ENCODE results near the gene KCNQ2.
A peak's percentile ranks its signal among the peaks of the same experiment; 100 is the strongest.

The KCNQ2 gene

DNA sequence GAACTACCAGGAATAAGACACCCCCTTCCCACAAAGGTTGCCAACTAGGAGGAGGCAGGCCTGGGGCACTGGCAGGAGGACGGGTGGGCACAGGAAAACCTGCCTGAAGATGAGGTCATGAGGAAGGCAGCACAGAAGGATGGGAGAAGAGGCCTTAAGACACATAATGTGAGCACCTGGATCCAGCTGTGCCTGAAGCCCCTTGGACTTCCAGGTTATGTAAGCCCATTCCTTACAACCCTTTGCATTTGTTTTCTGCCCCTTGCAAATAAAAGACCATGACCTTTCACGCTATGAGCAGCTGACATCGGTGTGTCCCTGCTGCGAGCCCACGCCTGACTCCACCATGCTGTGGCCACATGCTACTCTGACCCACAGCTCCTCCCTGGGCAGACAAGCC is 23.4 kb downstream of the KCNQ2 start:
- Histone ChIP-seq H2BK120ac (ENCODE audit: low read depth, low read length) (no peak overlapping the region), H3K4me1 (ENCODE audit: control insufficient read depth in 2 of 2, insufficient read depth in 1 of 2, low read depth in 1 of 2, low read length in 2 of 2) (peaks cover 10 to 32% of the 10 kb centered on the region in 2 donors), H4K8ac (ENCODE audit: low read depth, low read length) (no peak overlapping the region), H3K4me2 (ENCODE audit: insufficient read depth, low read length, poor library complexity, severe bottlenecking) (no peak overlapping the region), H3K27ac (replicated peaks; ENCODE audit: low read length) (no peak overlapping the region), H3K18ac (ENCODE audit: low read length) (no peak overlapping the region), H2AK5ac (ENCODE audit: low read depth, low read length) (peak overlapping the region; percentile 68), H3K23ac (ENCODE audit: low read depth, low read length, poor library complexity) (no peak overlapping the region), H3K4ac (ENCODE audit: low read length) (no peak overlapping the region), H2AFZ (ENCODE audit: low read length) (no peak overlapping the region), H2BK12ac (ENCODE audit: low read length) (no peak overlapping the region), H3K27me3 (ENCODE audit: control insufficient read depth in 3 of 3, insufficient read depth in 3 of 3, low read depth in 1 of 3, low read length in 3 of 3) (no peaks in the 10 kb centered on the region), H3K14ac (ENCODE audit: low read length) (peak overlapping the region; percentile 38), H3K4me3 (ENCODE audit: low read length in 2 of 2) (no peak overlapping the region), H2BK15ac (ENCODE audit: low read length) (no peak overlapping the region), H3K36me3 (replicated peaks in 1 of 2; ENCODE audit: control insufficient read depth in 2 of 2, insufficient read depth in 2 of 2, low read length in 2 of 2) (peaks cover 0 to 21% of the 10 kb centered on the region in 2 donors), H3K9ac (ENCODE audit: low read depth, low read length, poor library complexity) (peak overlapping the region; percentile 44), H3K9me3 (replicated peaks in 1 of 2; ENCODE audit: control insufficient read depth in 2 of 2, insufficient read depth in 1 of 2, low read depth in 1 of 2, low read length in 2 of 2) (peaks cover 0 to 3% of the 10 kb centered on the region in 2 donors), H3K79me1 (ENCODE audit: low read depth, low read length) (peaks cover 25% of the 10 kb centered on the region), H4K91ac (ENCODE audit: low read depth, low read length, poor library complexity) (no peak overlapping the region), H2BK5ac (ENCODE audit: low read length) (peak overlapping the region; percentile 87)
- DNase-seq (ENCODE audit: low spot score), result no peak
- WGBS, 2 donors (ENCODE audit: extremely low coverage in 2 of 2, insufficient read length in 2 of 2, insufficient replicate concordance in 1 of 2), result no CpG with 5 or more reads among the region's 5 CpGs

DNA sequence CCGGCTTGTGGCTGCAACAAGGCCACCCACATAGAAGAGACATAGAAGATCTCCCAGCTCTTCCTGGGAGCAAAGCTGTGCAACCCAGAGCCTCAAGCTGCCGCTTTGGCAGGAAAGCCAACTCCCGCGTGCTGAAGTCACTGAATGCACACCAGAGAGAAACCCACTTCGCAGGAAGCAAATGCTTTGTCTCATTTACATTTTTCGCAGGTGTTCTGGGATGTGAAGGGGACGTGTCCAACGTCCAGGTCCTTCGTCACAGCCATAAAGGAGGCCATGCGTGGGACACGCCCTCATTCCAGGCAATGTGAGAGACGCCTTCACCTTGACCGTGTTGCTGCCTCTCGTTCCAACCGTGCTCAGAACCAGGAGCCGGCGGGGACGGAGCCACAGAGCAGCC is 24.4 kb downstream of the KCNQ2 start:
- no peak overlapping the region for H2BK120ac ChIP-seq (ENCODE audit: low read depth, low read length)
- H4K91ac ChIP-seq (ENCODE audit: low read depth, low read length, poor library complexity), result no peak overlapping the region
- peak overlapping the region; percentile 48 for H3K18ac ChIP-seq (ENCODE audit: low read length)
- no peaks in the 10 kb centered on the region for H3K27me3 ChIP-seq (ENCODE audit: control insufficient read depth in 3 of 3, insufficient read depth in 3 of 3, low read depth in 1 of 3, low read length in 3 of 3)
- no CpG with 5 or more reads among the region's 18 CpGs for WGBS, 2 donors (ENCODE audit: extremely low coverage in 2 of 2, insufficient read length in 2 of 2, insufficient replicate concordance in 1 of 2)
- H3K4me3 ChIP-seq (ENCODE audit: low read length in 2 of 2), result peak overlapping the region in 1 of 2 donors; percentile 36
- H4K8ac ChIP-seq (ENCODE audit: low read depth, low read length), result no peak overlapping the region
- H3K79me1 ChIP-seq (ENCODE audit: low read depth, low read length), result peaks cover 26% of the 10 kb centered on the region
- H3K4ac ChIP-seq (ENCODE audit: low read length), result no peak overlapping the region
- H3K27ac ChIP-seq (replicated peaks; ENCODE audit: low read length), result no peak overlapping the region
- peaks cover 0 to 21% of the 10 kb centered on the region in 2 donors for H3K36me3 ChIP-seq (replicated peaks in 1 of 2; ENCODE audit: control insufficient read depth in 2 of 2, insufficient read depth in 2 of 2, low read length in 2 of 2)
- no peak overlapping the region for H2BK5ac ChIP-seq (ENCODE audit: low read length)
- peak overlapping the region; percentile 68 for H2AK5ac ChIP-seq (ENCODE audit: low read depth, low read length)
- no peak overlapping the region for H2BK12ac ChIP-seq (ENCODE audit: low read length)
- H3K4me1 ChIP-seq (ENCODE audit: control insufficient read depth in 2 of 2, insufficient read depth in 1 of 2, low read depth in 1 of 2, low read length in 2 of 2), result peaks cover 4 to 24% of the 10 kb centered on the region in 2 donors
- DNase-seq (ENCODE audit: low spot score), result no peak
- H3K14ac ChIP-seq (ENCODE audit: low read length), result no peak overlapping the region
- peak overlapping the region; percentile 85 for H3K23ac ChIP-seq (ENCODE audit: low read depth, low read length, poor library complexity)
- no peak overlapping the region for H2AFZ ChIP-seq (ENCODE audit: low read length)
- H2BK15ac ChIP-seq (ENCODE audit: low read length), result no peak overlapping the region
- H3K9me3 ChIP-seq (replicated peaks in 1 of 2; ENCODE audit: control insufficient read depth in 2 of 2, insufficient read depth in 1 of 2, low read depth in 1 of 2, low read length in 2 of 2), result peaks cover 0 to 3% of the 10 kb centered on the region in 2 donors
- peak overlapping the region; percentile 50 for H3K9ac ChIP-seq (ENCODE audit: low read depth, low read length, poor library complexity)
- no peak overlapping the region for H3K4me2 ChIP-seq (ENCODE audit: insufficient read depth, low read length, poor library complexity, severe bottlenecking)

DNA sequence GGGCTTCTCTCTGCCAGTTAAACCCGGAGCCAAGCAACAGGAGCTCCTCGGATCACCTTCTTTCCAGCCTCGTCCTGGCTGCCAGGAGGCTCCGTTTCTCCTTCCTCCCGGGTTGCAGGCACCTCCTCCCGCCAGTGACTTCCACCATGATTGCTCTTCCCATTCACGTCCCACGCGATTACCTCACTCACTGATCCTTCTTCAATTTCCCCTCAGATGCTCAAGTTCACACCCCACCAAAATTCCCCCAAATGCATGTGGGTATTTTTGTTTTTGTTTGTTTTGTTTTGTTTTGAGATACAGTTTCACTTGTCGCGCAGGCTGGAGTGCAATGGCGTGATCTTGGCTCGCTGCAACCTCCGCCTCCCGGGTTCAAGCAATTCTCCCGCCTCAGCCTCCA is 25.1 kb downstream of the KCNQ2 start:
- Histone ChIP-seq H3K18ac (ENCODE audit: low read length) (peak overlapping the region; percentile 64), H3K36me3 (replicated peaks in 1 of 2; ENCODE audit: control insufficient read depth in 2 of 2, insufficient read depth in 2 of 2, low read length in 2 of 2) (peaks cover 0 to 19% of the 10 kb centered on the region in 2 donors), H3K4me3 (ENCODE audit: low read length in 2 of 2) (no peak overlapping the region), H3K9ac (ENCODE audit: low read depth, low read length, poor library complexity) (peak overlapping the region; percentile 12), H3K14ac (ENCODE audit: low read length) (no peak overlapping the region), H3K27me3 (ENCODE audit: control insufficient read depth in 3 of 3, insufficient read depth in 3 of 3, low read depth in 1 of 3, low read length in 3 of 3) (no peaks in the 10 kb centered on the region), H3K4ac (ENCODE audit: low read length) (no peak overlapping the region), H3K9me3 (replicated peaks in 1 of 2; ENCODE audit: control insufficient read depth in 2 of 2, insufficient read depth in 1 of 2, low read depth in 1 of 2, low read length in 2 of 2) (peaks cover under 1 to 3% of the 10 kb centered on the region in 2 donors), H3K4me1 (ENCODE audit: control insufficient read depth in 2 of 2, insufficient read depth in 1 of 2, low read depth in 1 of 2, low read length in 2 of 2) (peaks cover 4 to 17% of the 10 kb centered on the region in 2 donors), H3K27ac (replicated peaks; ENCODE audit: low read length) (no peak overlapping the region), H2AFZ (ENCODE audit: low read length) (no peak overlapping the region), H3K23ac (ENCODE audit: low read depth, low read length, poor library complexity) (peak overlapping the region; percentile 43), H4K8ac (ENCODE audit: low read depth, low read length) (no peak overlapping the region), H2BK15ac (ENCODE audit: low read length) (no peak overlapping the region), H4K91ac (ENCODE audit: low read depth, low read length, poor library complexity) (no peak overlapping the region), H2BK12ac (ENCODE audit: low read length) (peak overlapping the region; percentile 22), H2BK5ac (ENCODE audit: low read length) (no peak overlapping the region), H3K4me2 (ENCODE audit: insufficient read depth, low read length, poor library complexity, severe bottlenecking) (no peak overlapping the region), H3K79me1 (ENCODE audit: low read depth, low read length) (peaks cover 32% of the 10 kb centered on the region), H2AK5ac (ENCODE audit: low read depth, low read length) (peak overlapping the region; percentile 70), H2BK120ac (ENCODE audit: low read depth, low read length) (no peak overlapping the region)
- DNase-seq (ENCODE audit: low spot score), result no peak
- no CpG with 5 or more reads among the region's 16 CpGs for WGBS, 2 donors (ENCODE audit: extremely low coverage in 2 of 2, insufficient read length in 2 of 2, insufficient replicate concordance in 1 of 2)

DNA sequence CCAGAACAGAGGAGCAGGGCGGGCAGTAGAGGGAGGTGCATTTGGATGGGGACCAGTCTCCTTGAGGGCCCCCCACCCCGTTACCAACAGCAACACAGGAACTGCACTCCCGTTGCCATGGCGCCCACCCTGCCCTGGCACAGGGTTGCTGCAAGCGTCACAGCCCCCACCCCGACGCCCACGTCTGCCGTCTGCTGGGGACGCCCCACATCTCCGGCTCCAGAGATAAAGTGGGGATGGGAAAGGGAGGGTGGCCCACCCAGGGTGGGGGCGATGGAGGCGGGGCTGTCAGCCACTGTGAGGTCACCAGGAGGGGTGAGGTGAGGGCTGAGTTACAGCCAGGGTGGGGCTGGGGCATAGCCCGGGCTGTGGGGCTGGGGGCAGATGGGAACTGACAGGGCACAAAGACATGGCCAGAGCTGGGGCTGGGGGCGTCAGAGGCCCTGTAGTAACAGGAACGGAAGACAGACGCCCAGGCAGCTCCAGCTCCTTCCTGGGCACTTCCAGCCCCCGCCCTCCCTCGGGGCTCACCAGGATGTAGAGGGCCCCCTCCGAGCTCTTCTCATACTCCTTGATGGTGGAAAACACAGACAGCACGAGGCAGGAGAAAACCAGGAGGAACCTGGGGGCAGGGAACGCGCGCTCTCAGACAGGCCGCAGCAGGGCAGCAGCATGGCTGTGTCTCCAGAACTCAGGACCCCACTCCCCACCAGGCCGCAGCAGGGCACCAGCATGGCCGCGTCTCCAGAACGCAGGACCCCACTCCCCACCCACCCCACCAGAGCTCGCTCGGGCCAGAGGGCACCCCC is 26.0 kb downstream of the KCNQ2 start:
- H3K27me3 ChIP-seq (ENCODE audit: control insufficient read depth in 3 of 3, insufficient read depth in 3 of 3, low read depth in 1 of 3, low read length in 3 of 3), result no peaks in the 10 kb centered on the region
- peak overlapping the region; percentile 43 for H3K23ac ChIP-seq (ENCODE audit: low read depth, low read length, poor library complexity)
- H3K27ac ChIP-seq (replicated peaks; ENCODE audit: low read length), result no peak overlapping the region
- WGBS, 2 donors (ENCODE audit: extremely low coverage in 2 of 2, insufficient read length in 2 of 2, insufficient replicate concordance in 1 of 2), result no CpG with 5 or more reads among the region's 31 CpGs
- H3K4me1 ChIP-seq (ENCODE audit: control insufficient read depth in 2 of 2, insufficient read depth in 1 of 2, low read depth in 1 of 2, low read length in 2 of 2), result peaks cover 4 to 17% of the 10 kb centered on the region in 2 donors
- H3K36me3 ChIP-seq (replicated peaks in 1 of 2; ENCODE audit: control insufficient read depth in 2 of 2, insufficient read depth in 2 of 2, low read length in 2 of 2), result peaks cover 0 to 14% of the 10 kb centered on the region in 2 donors
- H2BK5ac ChIP-seq (ENCODE audit: low read length), result peak overlapping the region; percentile 66
- peak overlapping the region; percentile 17 for H4K8ac ChIP-seq (ENCODE audit: low read depth, low read length)
- no peak overlapping the region for H3K4me3 ChIP-seq (ENCODE audit: low read length in 2 of 2)
- no peak overlapping the region for H2BK120ac ChIP-seq (ENCODE audit: low read depth, low read length)
- no peak overlapping the region for H4K91ac ChIP-seq (ENCODE audit: low read depth, low read length, poor library complexity)
- H2BK12ac ChIP-seq (ENCODE audit: low read length), result no peak overlapping the region
- peak overlapping the region; percentile 48 for H3K18ac ChIP-seq (ENCODE audit: low read length)
- peaks cover 2 to 3% of the 10 kb centered on the region in 2 donors for H3K9me3 ChIP-seq (replicated peaks in 1 of 2; ENCODE audit: control insufficient read depth in 2 of 2, insufficient read depth in 1 of 2, low read depth in 1 of 2, low read length in 2 of 2)
- H3K79me1 ChIP-seq (ENCODE audit: low read depth, low read length), result peaks cover 29% of the 10 kb centered on the region
- no peak overlapping the region for H3K4ac ChIP-seq (ENCODE audit: low read length)
- H3K4me2 ChIP-seq (ENCODE audit: insufficient read depth, low read length, poor library complexity, severe bottlenecking), result no peak overlapping the region
- no peak overlapping the region for H2AFZ ChIP-seq (ENCODE audit: low read length)
- peak overlapping the region; percentile 37 for H2BK15ac ChIP-seq (ENCODE audit: low read length)
- no peak for DNase-seq (ENCODE audit: low spot score)
- peak overlapping the region; percentile 75 for H2AK5ac ChIP-seq (ENCODE audit: low read depth, low read length)
- peak overlapping the region; percentile 12 for H3K9ac ChIP-seq (ENCODE audit: low read depth, low read length, poor library complexity)
- H3K14ac ChIP-seq (ENCODE audit: low read length), result no peak overlapping the region

Data from neuronal stem cell (in vitro differentiated cells).